Spleen (tissue), 11 donors: ENCODE data around the gene FAR2. TPM values are rescaled to one million over a fixed set of nuclear protein-coding genes. Genes with fewer than 3 reads are reported as not detected.

Experiments used
- DNase-seq: peaks from one replicate; pipeline ENCODE4 v3.0.0-alpha.2; 2020
- H3K27ac ChIP-seq, 8 donors: fragments of 200-600 bp; sonication (generic) in 7 of 8; 1 replicate in 4 of 8; 2 replicates in 4 of 8; pipeline versions ENCODE4 v1.5.0 to v1.8.0; 2016 to 2021; ENCODE audit warnings: inconsistent platforms in 4 of 8, mild to moderate bottlenecking in 4 of 8, moderate library complexity in 1 of 8
- H3K27me3 ChIP-seq, 7 donors: fragments of 200-600 bp; sonication (generic) in 6 of 7; replicated peaks in 1 of 7; 1 replicate in 4 of 7; 2 replicates in 3 of 7; pipeline versions ENCODE4 v1.5.0 to v1.8.0; 2016 to 2021; ENCODE audit warnings: inconsistent platforms in 3 of 7, mild to moderate bottlenecking in 1 of 7
- H3K36me3 ChIP-seq, 6 donors: fragments of 200-600 bp; sonication (generic) in 5 of 6; 1 replicate in 4 of 6; 2 replicates in 2 of 6; pipeline versions ENCODE4 v1.5.0 to v1.8.0; 2016 to 2021; ENCODE audit warnings: inconsistent platforms in 2 of 6
- H3K4me1 ChIP-seq, 6 donors: fragments of 200-600 bp; sonication (generic) in 5 of 6; 1 replicate in 3 of 6; 2 replicates in 3 of 6; pipeline versions ENCODE4 v1.5.0 to v1.8.0; 2016 to 2021; ENCODE audit warnings: inconsistent platforms in 3 of 6
- H3K4me3 ChIP-seq, 8 donors: fragments of 200-600 bp; sonication (generic) in 7 of 8; 1 replicate in 4 of 8; 2 replicates in 4 of 8; pipeline versions ENCODE4 v1.5.0 to v1.8.0; 2016 to 2021; ENCODE audit warnings: inconsistent platforms in 4 of 8, mild to moderate bottlenecking in 4 of 8, moderate library complexity in 2 of 8
- H3K9me3 ChIP-seq, 8 donors: fragments of 200-600 bp; sonication (generic) in 7 of 8; 1 replicate in 4 of 8; 2 replicates in 4 of 8; pipeline versions ENCODE4 v1.5.0 to v1.8.0; 2016 to 2021; ENCODE audit warnings: inconsistent platforms in 4 of 8
- CTCF ChIP-seq, 11 experiments: fragments of 200-600 bp in 7 of 11; fragments of 450-650 bp in 4 of 11; sonication (generic) in 4 of 11; IDR thresholded peaks in 8 of 11; conservative IDR thresholded peaks in 3 of 11; 1 replicate in 7 of 11; 2 replicates in 4 of 11; pipeline versions ENCODE4 v1.4.0 to v1.8.0; 2016 to 2021; ENCODE audit warnings: antibody characterized with exemption in 11 of 11, inconsistent platforms in 4 of 11, mild to moderate bottlenecking in 1 of 11
- POLR2A ChIP-seq, 3 donors: fragments of 450-650 bp; IDR thresholded peaks; one replicate each; pipeline ENCODE4 v1.5.1; 2017; ENCODE audit warnings: antibody characterized with exemption in 3 of 3, mild to moderate bottlenecking in 1 of 3
- POLR2AphosphoS5 ChIP-seq, 3 donors: sonication (generic); formaldehyde crosslinking; IDR thresholded peaks; one replicate each; pipeline ENCODE4 v1.5.1; 2017; ENCODE audit warnings: antibody characterized with exemption in 3 of 3
- WGBS, 5 donors: extraction: QIAGEN DNeasy Blood & Tissue Kit in 3 of 5; methylation state at CpG; one replicate each; pipeline versions ENCODE4 v1.1.5 to v1.1.7; 2013 to 2018; 5-methylcytosine and 5-hydroxymethylcytosine counted together
- intact Hi-C: fragments of 100-400 bp; cut with DNase I; formaldehyde crosslinking; loops from one replicate; pipeline ENCODE4 v1.15.0; 2023; ENCODE audit warnings: low total_unique reads
- polyA plus RNA-seq, 3 donors: library from polyadenylated mRNA; stranded (reverse); fragments of 200-250 nt; gene quantifications; one replicate each; pipeline ENCODE4 v1.2.1, GENCODE V29; 2013
- total RNA-seq, 7 donors: library from RNA; depleted of rRNA in 3 of 7; stranded (reverse); fragments of >200 nt in 3 of 7; fragmentation: NEBNext Ultra II Directional in 4 of 7; extraction: Animal tissue kit (Norgen Biotek cat#: 25700) in 4 of 7; gene quantifications; one replicate each; pipeline versions ENCODE4 v1.1.0 to v1.2.1, GENCODE V29; 2016 to 2021
- donor health status: healthy with polysubstance abuse.
- donor health status: DM: no; HTN: no; CAD: no; lungs with moderate emphysema.
- donor health status: DM: no; HTN: no; CAD: no.
- donor health status: Bipolar disorder and iron deficiency.
- donor health status: healthy.
- donor health status: DM: no; HTN: no; CAD: no.
- donor health status: DM: yes; HTN: yes; CAD: no.

Gene FAR2
- total and polyA plus RNA-seq, 10 donors = 2.9 to 51.8 (median 29.2) TPM

DNA sequence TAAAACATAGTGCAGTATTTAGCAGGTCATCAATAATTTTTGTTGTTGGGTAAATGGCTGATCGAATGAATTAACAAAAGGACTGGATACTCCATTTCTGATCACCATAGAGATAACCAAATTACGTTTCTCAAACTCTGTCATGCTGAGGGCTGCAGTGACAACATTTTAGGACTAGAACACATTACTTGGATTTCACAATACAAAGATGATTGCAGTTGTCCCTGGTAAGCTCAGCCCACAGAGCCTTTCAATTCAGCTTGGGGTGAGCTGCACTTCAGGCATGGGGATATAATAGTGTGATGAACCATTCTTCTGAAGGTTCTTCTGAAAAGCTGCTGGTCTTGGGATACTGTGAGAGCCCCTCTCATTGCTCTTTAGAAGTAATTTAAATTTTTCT is 74.3 kb downstream of the FAR2 start:
- intact Hi-C loops = no loop called here
- TF ChIP-seq POLR2A (IDR thresholded peaks at IDR 0.05) (no peak), POLR2AphosphoS5 (IDR thresholded peaks at IDR 0.05) (no peak), CTCF (IDR thresholded peaks at IDR 0.05 in 8 of 11, conservative IDR thresholded peaks at IDR 0.05 in 3 of 11) (no peak)
- H3K4me1 ChIP-seq = peaks cover 0 to 4% (median 0%) of the 10 kb centered on the region in 6 donors
- WGBS, 5 donors = 59 to 89% (median 73%) methylated on average over 2 of the region's 2 CpGs
- H3K4me3 ChIP-seq = no peak overlapping the region
- H3K27me3 ChIP-seq = no peaks in the 10 kb centered on the region
- H3K36me3 ChIP-seq = no peaks in the 10 kb centered on the region
- DNase-seq = no peak
- peaks cover 0 to 8% (median 0%) of the 10 kb centered on the region in 8 donors for H3K9me3 ChIP-seq
- H3K27ac ChIP-seq = peak overlapping the region in 2 of 8 donors; percentile 28 to 34

- H3K9me3 ChIP-seq = peaks cover 0 to 8% (median 0%) of the 10 kb centered on the region in 8 donors
- no peaks in the 10 kb centered on the region for H3K27me3 ChIP-seq
- H3K4me3 ChIP-seq = no peak overlapping the region
- no peak for DNase-seq
- H3K4me1 ChIP-seq = peaks cover 0 to 4% (median 0%) of the 10 kb centered on the region in 6 donors
- H3K27ac ChIP-seq = peak overlapping the region in 1 of 8 donors; percentile 34
- WGBS, 5 donors = 74 to 91% (median 88%) methylated on average over 2 of the region's 2 CpGs
- no peak for TF ChIP-seq POLR2A (IDR thresholded peaks at IDR 0.05)
- no peak for TF ChIP-seq POLR2AphosphoS5 (IDR thresholded peaks at IDR 0.05)
- TF ChIP-seq CTCF (IDR thresholded peaks at IDR 0.05 in 8 of 11, conservative IDR thresholded peaks at IDR 0.05 in 3 of 11) = no peak
- no peaks in the 10 kb centered on the region for H3K36me3 ChIP-seq
- intact Hi-C loops = no loop called here
Measured at GRCh38 chr12:29223956-29224543, 75.0 kb downstream of the FAR2 start.

DNA sequence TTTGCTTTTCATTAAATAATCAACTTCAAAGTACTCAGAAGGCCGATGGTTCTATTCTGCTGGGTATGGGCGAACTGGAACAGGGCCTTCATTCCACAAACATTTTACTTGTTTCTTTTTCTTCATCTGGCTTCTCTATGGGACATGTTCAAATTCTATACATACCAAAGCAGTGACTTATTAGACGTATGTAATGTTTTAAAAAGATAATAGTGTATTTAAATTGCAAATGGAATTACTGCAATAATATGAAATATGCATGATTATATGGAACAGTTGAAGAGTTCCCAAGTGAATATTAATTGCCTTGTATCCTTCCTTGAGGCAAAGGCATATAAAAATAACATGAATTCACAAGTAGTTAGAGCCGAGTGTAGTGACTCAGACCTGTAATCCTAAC is 75.5 kb downstream of the FAR2 start:
- TF ChIP-seq POLR2A (IDR thresholded peaks at IDR 0.05) (no peak), CTCF (IDR thresholded peaks at IDR 0.05 in 8 of 11, conservative IDR thresholded peaks at IDR 0.05 in 3 of 11) (no peak), POLR2AphosphoS5 (IDR thresholded peaks at IDR 0.05) (no peak)
- peaks cover 0 to 8% (median 0%) of the 10 kb centered on the region in 8 donors for H3K9me3 ChIP-seq
- no peak overlapping the region for H3K27ac ChIP-seq
- intact Hi-C loops = no loop called here
- no peaks in the 10 kb centered on the region for H3K36me3 ChIP-seq
- 68 to 91% (median 73%) methylated on average over 4 of the region's 4 CpGs for WGBS, 5 donors
- no peaks in the 10 kb centered on the region for H3K27me3 ChIP-seq
- H3K4me1 ChIP-seq = peaks cover 0 to 4% (median 0%) of the 10 kb centered on the region in 6 donors
- no peak for DNase-seq
- H3K4me3 ChIP-seq = no peak overlapping the region

DNA sequence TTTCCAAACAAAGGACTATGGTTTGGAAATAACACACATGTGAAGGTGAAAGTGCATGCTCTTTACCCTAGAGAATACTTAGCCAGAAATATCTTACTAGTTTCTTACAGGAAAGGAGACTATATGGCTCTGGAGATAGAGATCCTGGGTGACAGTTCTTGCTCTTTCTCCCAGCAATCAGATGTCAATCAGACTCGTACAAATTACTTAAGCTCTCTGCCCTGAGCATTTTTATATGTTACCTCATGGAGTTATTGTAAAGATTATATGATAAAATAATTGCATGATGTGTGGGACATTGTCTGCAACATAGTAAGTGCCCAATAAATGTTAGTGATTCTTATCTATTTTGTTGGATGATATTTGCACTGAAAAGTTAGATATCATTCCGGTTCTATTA is 76.8 kb downstream of the FAR2 start:
- TF ChIP-seq CTCF (IDR thresholded peaks at IDR 0.05 in 8 of 11, conservative IDR thresholded peaks at IDR 0.05 in 3 of 11) (no peak), POLR2AphosphoS5 (IDR thresholded peaks at IDR 0.05) (no peak), POLR2A (IDR thresholded peaks at IDR 0.05) (no peak)
- no peak overlapping the region for H3K27ac ChIP-seq
- H3K4me3 ChIP-seq = no peak overlapping the region
- H3K4me1 ChIP-seq = peaks cover 0 to 4% (median 0%) of the 10 kb centered on the region in 6 donors
- H3K36me3 ChIP-seq = no peaks in the 10 kb centered on the region
- no peaks in the 10 kb centered on the region for H3K27me3 ChIP-seq
- 57 to 82% (median 79%) methylated on average over 2 of the region's 2 CpGs for WGBS, 5 donors
- H3K9me3 ChIP-seq = peaks cover 0 to 8% (median 0%) of the 10 kb centered on the region in 8 donors
- intact Hi-C loops = no loop called here
- no peak for DNase-seq
